Pulmonary artery endothelial cell (primary cell): ENCODE data around the gene HGS. TPM values are rescaled to one million over a fixed set of nuclear protein-coding genes. Genes with fewer than 3 reads are reported as not detected.
"Not testable (repeated sequence)": the region's sequence is repeated elsewhere in the genome, so short reads cannot be mapped to it uniquely, and the experiment has no call there.

ENCODE experiments used
- DNase-seq: peaks from one replicate; pipeline ENCODE4 v3.0.0-alpha.2; 2011; ENCODE audit warnings: low read depth, low spot score
- total RNA-seq: library from RNA; depleted of rRNA; stranded (reverse); fragments of >200 nt; gene quantifications from 2 replicates; pipeline ENCODE4 v1.2.3, GENCODE V29; 2014

Gene HGS
- total RNA-seq, 1 donor from 2014 or later, result 91.5 TPM

DNA sequence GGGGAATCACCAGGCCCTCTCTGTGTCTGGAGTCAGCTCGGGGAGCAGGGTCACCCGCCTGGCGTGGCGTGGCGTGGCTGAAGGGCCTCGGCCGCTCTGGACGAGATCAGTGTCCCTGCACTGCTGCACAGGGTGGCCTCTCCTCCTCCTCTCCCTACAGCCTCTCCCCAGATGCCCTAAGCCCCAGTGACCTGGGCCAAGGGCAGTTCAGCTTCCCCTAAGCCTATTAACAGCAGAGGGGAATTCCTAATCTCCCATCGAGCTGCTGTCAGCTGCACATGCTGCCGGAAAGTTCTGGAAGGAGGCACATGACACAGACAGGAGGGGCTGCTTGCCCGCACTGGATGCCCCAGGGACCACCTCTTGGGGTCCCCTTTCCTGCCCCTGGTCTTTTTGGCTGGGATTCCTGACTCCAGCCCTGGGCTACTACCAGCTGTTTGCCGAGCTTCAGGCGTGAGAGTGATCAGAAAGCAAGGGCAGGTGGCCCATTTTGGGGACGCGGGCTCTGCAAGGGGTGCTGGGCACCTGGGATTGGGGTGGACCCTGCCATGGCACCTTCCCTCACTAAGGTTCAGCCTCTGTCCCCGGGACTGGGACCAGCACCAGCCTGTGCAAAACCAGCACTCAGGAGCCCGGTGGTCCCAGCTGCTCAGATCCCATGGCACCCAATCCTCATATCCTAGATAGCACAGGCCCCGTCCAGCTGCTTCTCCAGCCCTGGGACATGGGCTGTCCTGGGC lies 28.3 kb upstream of the HGS start:
- no peak for DNase-seq

DNA sequence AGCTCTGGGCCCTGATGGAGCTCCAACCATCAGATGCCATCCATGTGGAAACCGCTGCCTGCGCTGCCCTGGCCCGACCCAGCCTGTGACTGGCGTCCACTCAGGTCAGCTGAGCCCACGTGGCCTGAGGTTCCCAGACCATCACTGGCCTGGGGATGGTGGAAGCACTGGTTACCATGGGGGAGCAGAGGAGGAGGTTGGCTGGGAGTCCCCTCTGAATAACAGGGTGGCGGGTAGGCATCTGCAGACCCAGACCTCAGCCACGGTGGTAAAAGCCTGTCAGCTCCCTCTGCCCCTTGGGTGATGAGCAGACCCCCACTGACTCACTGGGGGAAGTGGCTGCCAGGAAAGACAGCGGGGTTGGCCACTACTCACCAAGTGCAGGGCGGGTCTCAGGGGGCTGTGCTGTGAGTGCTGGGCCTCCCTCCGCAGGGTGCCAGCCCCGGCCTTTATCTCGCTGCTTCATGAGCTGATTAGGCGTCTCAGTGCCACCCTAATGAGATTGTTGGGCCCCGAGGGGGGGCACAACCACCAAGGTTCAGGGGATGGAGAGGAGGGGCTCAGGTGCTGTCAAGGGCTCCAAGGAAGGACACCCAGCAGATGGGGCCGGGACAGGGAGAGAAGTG lies 27.6 kb upstream of the HGS start, which contains the start of gene PDE6G:
PDE6G (minus strand) TSS at position 425 of the 626 bp plus-strand sequence. CDS start 3,237 bp downstream, outside the sequence.
- DNase-seq, result no peak

DNA sequence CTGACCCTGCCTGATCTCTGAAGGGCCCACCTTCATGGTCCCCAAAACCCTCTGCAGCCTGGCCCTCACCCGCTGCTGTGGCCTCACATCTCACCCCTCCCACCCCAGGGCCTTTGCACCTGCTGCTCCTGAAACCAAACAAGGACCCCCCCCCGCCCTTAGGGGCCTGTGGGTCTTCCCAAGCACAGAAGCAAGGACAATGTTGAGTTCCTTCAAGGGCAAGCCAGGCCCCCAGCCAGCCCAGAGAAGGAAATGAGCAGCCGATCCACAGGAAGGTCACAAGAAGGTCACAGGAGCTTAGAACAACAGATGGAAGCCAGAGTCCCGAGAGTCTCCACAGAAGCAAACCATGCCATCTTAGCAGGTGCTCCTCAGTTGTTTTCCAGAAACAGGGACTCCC lies 27.0 kb upstream of the HGS start:
- DNase-seq, result no peak

DNA sequence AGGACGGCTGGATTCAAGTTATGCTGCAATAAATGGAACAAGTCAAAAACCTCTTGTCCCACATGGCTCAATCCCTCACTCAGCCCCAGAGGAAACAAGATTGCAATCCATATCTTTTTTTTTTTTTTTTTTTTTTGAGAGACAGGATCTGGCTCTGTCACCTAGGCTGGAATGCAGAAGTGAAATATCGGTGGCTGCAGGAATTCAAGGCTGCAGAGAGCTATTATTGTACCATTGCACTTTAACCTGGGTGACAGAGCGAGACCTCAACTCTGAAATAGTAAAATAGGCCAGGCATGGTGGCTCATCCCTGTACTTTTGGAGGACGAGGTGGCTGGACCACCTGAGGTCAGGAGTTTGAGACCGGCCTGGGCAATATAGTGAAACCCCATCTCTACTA lies 24.8 kb upstream of the HGS start:
- no peak for DNase-seq

DNA sequence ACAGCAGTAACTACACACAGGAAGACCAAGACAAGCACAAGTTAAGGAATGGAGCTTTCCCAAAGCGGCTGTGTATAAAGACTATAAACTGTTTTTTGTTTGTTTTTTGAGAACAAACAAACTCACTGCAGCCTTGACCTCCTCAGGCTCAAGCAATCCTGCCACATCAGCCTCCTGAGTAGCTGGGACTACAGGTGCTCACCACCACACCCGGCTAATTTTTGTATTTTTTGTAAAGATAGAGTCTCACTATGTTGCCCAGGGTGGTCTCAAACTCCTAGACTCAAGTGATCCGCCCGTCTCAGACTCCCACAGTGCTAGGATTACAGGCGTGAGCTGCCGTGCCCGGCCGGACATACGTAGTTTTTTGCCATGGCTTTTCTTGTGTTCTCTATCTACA lies 23.4 kb upstream of the HGS start:
- no peak for DNase-seq

DNA sequence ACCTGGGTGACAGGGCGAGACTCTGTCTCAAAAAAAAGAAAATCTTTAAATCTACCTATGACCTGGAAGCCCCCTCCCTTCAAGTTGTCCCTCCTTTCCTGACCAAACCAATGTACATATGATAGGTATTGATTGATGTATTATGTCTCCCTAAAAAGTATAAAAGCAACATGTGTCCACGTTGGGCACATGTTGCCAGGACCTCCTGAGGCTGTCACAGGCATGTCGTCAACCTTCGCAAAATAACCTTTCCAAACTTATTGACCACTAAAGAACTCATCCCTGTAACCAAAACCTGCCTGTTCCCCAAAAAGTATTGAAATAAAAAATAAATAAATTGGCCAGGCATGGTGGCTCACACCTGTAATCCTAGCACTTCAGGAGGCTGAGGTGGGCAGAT lies 21.8 kb upstream of the HGS start:
- no peak for DNase-seq

DNA sequence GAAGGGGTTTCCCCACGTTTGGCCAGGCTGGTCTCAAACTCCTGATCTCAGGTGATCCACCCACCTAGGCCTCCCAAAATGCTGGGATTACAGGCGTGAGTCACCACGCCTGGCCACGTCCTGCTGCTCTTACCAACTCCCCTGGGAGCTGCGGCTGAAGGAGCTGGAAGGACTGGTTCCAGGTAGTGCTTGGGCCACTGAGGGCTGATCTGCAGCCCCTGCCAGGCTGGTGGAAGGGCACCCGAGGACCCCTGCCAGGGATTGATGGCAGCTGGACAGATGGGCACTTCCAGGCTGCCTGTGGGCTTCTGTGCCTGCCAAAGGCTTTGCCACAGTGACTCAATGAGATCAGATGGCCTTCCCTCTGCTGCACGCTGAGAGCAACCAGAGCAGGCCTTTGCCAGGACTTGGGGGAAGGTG lies 19.8 kb upstream of the HGS start:
- no peak for DNase-seq

DNA sequence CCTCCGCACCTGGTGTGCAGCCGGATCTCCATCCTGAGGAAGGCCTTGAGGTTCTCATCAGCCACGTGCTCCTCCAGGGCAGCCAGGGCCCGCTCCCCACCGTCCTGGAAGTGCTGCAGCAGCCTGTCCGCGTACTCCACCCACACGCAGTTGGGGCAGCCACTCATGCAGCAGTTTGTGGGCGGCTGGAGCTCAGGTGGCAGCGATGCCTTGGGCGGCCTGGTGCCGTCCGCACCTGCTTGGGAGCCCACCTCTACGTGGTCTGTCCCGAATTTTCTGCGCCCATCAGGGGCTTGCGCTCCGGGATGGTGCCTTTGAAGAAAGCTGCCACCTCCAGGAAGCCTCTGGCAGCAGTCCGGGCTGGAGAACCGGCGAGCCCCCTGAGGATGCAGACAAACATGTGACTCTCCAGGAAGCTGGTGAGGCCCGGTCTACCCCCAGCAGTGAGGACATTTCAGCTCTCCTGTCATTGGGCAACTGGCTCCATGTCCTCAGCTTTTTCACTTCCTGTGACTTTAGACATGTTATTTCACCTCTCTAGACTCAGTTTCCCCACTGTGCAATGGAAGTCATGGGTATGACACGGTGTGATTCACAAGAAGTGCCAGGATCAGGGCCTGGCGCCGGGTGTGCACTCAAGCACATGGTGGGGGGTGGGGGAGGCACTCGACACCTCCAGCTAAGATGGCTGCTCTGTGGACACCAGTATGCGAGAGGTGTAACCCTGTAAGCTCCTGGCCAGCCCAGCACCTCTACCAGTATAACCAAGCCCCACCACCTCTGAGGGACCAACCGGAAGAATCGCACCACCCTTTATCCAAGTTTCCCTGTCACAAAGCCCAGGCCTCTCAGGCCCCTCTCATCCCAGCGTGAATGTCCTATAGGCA lies 18.4 kb upstream of the HGS start:
- DNase-seq, result no peak

DNA sequence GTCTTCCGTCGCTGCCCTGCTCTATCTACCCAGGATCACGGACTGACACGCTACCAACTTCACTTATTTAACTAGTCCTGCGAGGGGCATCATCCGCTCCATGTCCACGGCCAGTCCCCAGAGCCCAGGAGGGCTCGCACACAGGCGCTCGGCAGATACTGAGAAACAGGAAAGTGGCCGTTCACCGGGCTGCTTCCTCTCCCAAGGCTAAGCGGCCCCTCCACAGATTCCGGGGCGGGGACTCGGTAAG lies 17.8 kb upstream of the HGS start:
- no peak for DNase-seq

DNA sequence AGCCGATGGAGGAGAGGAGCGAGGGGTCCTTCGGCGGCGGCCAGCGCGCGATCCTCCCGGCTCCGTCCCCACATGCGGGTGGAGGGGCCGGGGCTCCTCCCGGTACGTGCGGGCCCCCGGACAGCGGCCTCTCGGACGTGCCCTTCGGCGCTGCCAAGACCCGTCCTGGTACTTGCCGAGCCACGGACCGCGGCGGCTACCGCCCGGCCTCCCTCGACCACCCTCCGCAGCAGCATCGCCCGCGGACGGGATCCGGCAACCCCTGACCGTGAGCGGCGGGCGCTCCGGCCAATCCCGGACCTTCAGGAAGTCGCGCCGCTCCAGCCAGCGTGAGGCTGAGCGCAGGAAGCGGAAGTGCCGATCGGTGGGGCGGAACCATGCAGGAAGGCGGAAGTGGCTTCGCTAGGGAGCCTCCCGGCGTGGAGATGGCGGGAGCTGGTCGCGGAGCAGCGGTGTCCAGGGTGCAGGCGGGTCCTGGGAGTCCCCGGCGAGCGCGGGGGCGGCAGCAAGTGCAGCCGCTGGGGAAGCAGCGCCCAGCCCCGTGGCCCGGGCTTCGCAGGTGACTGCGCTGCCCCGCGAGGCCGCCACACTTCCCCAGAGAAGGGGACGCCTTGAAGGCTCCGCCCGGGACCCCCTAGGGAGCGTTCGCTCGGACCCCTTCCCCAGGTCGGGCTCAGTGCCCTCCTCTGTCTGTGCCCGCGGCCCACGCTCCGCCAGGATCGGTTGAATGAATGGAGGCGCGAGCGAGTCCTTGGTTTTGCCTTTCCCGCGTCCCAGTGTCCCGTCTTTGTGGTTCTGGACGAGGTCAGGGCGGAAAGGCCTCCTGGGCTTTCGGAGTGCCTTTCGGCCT lies 17.2 kb upstream of the HGS start, which contains the start of the genes CCDC137 and OXLD1:
CCDC137 (plus strand) TSS at position 396 of the 850 bp plus-strand sequence; CDS start at position 426, 30 bp downstream.
OXLD1 (minus strand) TSS at position 264 of the 850 bp plus-strand sequence; CDS start at position 236, 28 bp downstream.
- DNase-seq, result peak; percentile 91

DNA sequence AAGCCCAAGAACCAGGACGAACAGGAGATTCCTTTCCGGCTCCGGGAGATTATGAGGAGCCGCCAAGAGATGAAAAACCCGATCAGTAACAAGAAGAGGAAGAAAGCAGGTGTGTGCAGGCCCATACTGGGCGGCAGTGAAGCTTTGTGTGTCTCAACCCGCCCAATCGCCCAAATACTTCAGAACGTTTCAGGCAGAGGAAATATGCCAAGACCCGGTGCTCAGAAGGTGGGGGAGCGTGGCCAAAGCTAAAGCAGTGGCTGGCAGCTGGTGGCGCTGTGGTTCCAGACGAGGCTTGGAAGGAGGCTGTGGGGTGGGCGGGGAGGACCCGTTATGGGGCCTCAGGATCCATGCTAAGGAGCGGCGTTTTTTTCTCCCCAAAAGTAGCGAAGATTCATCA lies 16.1 kb upstream of the HGS start:
- no peak for DNase-seq

DNA sequence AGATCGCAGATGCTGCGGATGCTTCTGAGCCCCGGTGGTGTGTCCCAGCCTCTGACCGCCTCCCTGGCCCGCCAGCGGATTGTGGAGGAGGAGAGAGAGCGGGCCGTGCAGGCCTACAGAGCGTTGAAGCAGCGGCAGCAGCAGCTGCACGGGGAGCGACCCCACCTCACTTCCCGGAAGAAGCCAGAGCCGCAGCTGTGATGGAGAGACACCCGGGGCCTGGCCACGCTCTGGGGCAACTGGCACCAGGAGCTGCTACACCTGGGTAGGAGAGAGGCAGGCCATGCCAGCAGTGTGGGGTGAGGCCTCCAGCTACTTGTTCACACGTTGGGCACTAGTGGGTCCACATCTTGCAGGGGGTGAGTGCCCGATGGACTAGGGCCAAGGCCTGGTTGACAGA lies 11.3 kb upstream of the HGS start:
- no peak for DNase-seq

DNA sequence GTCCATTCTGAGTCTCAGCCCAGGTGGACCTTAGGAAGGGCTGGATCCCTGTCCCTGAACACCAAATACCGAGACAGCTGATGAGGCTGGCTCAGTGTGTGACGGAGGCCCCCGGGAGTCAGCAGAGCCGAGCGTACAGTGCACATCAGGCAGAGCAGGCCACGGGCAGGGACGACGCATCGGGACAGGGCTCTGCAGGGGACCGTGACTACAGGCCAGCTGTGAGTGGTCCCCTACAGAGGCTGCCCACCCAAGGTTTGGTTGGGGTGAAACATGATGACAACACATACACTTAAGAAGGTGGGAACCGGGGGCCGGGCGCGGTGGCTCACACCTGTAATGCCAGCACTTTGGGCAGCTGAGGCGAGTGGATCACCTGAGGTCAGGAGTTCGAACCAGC lies 10.9 kb upstream of the HGS start:
- DNase-seq, result no peak

DNA sequence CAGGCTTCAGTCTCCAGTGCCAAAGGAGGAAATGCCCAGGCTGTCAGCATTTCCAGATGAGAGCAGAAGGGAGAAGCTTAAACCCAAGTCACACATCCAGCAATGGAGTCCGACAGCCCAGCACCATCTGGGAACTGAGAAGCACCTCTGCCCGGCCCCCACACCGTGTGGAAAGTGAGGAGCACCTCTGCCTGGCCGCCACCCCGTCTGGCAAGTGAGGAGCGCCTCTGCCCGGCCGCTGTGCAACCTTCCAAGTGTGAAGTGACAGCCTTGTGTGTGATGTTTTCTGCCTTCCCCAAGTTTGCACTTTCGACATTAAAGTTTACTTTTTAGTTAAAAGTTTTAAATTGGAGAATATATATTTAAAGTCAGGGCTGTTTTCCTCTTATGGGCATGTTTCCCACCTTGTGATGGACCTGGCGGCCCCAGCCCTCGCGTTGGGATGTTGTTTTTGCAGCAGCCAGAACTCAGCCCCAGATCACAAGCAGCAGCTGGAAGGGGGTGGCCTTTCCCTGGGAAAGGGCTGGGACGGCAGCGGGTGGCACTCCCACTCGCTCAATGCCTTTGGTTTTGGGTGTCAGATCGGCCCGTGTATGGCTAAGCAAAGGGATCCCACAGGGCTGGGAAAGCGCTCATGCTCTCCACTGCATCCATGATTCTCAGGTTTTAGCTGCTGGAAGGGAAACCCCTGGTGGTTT lies 10.1 kb upstream of the HGS start:
- DNase-seq, result no peak

DNA sequence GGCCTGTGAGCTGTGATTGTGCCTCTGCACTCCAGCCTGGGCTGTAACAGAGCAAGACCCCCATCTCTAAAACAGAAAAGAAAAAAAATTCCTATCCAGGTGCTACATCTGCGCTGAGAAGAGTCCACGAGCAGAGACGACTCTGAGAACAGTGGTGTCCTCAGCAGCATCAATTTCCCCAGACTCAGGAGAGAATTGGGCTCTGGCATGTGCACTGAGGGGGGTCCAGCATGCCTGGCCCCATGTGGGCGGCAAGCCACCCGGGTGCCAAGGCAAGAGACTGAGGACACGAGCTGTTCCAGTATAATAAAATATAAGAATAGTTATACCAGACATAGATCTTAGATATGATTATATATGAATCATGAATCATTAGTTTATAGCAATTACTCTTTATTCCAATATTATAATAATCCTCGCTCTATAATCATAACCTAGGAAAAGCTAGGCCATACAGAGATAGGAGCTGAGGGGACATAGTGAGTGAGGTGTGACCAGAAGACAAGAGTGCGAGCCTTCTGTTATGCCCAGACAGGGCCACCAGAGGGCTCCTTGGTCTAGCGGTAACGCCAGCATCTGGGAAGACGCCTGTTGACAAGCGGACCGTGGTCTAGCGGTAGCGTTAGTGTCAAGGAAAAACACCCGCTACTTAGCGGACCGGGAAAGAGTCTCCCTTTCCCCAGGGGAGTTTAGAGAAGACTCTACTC lies 8.1 kb upstream of the HGS start:
- DNase-seq, result not testable (repeated sequence)

DNA sequence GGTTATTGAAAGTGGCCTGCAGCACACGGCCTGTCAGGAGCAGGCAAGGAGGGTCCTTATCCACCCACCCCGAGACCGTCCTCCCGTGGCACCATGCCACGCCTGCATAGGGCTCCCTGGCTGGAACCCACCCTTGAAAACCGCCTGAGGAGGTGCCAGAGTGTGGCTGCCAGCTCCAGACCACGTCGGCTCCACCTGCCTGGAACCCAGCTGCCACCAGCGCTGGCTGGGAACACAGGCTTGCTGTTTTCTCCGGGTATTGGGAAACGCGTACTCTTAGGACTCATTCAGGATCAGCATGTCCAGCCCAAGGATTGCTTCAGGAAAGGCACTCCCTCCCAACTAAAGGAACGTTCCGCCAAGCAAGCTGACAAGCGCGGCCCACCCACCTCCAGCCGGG lies 6.9 kb upstream of the HGS start:
- no peak for DNase-seq

DNA sequence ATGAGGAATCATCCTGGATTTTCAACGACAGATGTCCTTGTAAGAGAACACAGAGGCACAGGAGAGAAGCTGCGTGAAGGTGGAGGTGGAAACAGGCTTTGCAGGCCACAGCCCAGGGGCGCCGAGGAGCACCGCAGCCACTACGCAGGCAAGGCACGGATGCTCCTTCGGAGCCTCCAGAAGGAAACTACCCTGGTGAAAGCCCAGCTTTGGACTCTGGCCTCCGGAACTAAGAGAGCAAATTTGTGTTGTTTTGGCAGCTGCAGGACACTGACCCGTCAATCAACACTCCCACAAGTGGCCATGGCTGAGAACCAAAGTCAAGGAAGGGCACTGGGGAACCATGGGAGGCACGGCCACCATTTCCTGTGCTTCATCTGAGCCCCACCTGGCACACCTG lies 3.7 kb upstream of the HGS start:
- no peak for DNase-seq

DNA sequence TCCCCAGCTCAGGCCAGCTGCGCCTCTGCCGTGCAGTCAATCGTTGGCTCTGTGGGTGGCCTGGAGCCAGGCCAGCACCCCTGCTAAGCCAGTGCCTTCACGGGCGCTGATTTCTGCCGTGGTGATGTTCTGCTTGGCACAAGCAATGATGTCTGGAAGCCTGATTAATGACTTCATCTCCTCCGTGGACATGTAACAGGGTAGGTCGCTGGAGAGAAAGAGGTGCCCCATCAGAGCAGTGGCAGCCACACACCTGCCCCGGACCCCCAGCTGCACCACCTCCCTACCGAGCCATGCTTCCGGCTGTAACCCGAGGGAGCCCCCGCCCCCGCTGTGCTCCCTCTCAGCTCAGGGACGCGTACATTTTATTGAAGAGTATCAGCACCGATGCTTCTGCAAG lies 2.1 kb upstream of the HGS start:
- DNase-seq, result no peak

DNA sequence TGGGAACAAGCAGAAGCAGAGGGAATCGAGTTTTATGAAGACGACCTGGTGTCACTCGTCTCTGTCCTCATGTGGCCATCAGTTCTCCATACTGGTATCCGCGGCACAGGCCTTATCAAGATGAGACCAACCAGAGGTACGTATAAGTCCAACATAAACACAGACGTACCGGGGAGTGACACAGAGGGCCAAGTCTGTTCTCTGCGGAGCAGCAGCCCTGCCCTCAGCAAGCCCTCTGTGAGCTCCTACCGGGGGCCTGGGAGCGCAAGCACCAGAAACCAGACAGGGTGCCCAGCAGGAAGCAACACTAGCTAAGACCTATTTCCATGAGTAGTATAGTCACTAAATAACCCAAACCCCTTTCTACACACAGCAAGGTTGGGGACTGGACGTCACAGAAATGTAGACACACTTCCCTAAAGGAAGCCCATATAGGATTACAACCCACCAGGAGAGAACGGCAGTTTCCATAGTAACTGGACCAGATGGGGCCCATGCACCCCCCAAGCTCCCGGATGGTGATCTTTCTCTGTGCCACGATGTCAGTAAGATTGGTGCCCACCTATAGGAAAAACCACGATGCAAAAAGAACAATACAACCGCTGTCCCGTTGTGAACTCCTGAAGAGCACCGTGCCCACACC lies 1.1 kb upstream of the HGS start:
- no peak for DNase-seq

DNA sequence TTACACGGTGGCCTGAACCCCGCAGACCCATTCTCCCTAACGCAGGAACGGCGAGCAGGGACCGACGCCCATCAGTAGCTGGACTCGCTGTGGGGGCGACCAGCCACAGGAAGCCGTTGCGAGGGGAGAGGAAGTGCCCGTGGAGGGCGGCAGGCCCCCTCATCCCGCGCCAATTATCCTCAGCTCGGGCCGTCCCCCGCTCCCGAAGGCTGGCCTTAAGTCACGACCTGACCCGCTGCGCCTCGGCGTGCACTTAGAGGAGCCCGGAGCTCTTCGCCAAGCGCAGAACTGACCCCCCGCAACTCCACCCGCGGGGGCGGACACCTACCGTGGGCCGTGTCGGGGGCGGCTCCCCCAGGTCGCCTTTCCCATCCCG lies 615 bp upstream of the HGS start:
- no peak for DNase-seq
